Skeletal muscle cell (primary cell): ENCODE data around the gene ICAM4.
A peak's percentile ranks its signal among the peaks of the same experiment; 100 is the strongest.
"Not testable (repeated sequence)": the region's sequence is repeated elsewhere in the genome, so short reads cannot be mapped to it uniquely, and the experiment has no call there.

Source experiments
- DNase-seq: peaks from one replicate; pipeline ENCODE4 v3.0.0-alpha.2; 2010; ENCODE audit warnings: low read depth
- H3K4me3 ChIP-seq: 2 replicates; pipeline ENCODE4 v1.5.1; 2011; ENCODE audit warnings: low read depth, mild to moderate bottlenecking, control low read depth, low read length, moderate library complexity

Gene ICAM4, protein sequence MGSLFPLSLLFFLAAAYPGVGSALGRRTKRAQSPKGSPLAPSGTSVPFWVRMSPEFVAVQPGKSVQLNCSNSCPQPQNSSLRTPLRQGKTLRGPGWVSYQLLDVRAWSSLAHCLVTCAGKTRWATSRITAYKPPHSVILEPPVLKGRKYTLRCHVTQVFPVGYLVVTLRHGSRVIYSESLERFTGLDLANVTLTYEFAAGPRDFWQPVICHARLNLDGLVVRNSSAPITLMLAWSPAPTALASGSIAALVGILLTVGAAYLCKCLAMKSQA

DNA sequence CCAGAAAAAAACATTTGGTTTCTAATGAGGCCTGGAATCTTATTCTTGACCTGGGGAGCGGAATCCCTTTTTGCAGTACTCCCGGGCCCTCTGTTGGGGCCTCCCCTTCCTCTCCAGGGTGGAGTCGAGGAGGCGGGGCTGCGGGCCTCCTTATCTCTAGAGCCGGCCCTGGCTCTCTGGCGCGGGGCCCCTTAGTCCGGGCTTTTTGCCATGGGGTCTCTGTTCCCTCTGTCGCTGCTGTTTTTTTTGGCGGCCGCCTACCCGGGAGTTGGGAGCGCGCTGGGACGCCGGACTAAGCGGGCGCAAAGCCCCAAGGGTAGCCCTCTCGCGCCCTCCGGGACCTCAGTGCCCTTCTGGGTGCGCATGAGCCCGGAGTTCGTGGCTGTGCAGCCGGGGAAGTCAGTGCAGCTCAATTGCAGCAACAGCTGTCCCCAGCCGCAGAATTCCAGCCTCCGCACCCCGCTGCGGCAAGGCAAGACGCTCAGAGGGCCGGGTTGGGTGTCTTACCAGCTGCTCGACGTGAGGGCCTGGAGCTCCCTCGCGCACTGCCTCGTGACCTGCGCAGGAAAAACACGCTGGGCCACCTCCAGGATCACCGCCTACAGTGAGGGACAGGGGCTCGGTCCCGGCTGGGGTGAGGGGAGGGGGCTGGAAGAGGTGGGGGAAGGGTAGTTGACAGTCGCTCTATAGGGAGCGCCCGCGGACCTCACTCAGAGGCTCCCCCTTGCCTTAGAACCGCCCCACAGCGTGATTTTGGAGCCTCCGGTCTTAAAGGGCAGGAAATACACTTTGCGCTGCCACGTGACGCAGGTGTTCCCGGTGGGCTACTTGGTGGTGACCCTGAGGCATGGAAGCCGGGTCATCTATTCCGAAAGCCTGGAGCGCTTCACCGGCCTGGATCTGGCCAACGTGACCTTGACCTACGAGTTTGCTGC, at the start of gene ICAM4:
TSS of gene ICAM4 (plus strand) at position 153 of the 935 bp plus-strand sequence. CDS start at position 211, 58 bp downstream.
- no peak for DNase-seq
- no peak within 1 kb of the TSS for H3K4me3 ChIP-seq

DNA sequence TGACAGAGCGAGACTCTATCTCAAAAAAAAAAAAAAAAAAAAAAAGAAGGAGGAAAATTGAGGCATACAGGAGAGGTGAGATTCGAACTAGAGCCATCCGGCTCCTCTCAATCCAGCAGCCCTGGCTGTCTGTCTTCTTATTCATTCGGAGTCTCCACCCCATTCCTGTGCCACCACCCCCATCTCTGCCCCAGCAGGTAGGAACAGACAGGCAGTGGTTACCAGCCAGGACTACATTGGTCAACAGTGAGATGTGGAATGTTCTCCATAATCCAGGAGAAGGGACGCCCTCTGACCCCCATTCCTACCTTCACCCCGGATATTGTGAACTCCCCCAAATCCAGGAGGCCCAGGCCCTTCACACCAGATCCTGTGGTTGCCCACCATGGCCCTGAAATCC, 49.1 kb upstream of the ICAM4 start:
- H3K4me3 ChIP-seq: no peak overlapping the region
- no peak for DNase-seq

DNA sequence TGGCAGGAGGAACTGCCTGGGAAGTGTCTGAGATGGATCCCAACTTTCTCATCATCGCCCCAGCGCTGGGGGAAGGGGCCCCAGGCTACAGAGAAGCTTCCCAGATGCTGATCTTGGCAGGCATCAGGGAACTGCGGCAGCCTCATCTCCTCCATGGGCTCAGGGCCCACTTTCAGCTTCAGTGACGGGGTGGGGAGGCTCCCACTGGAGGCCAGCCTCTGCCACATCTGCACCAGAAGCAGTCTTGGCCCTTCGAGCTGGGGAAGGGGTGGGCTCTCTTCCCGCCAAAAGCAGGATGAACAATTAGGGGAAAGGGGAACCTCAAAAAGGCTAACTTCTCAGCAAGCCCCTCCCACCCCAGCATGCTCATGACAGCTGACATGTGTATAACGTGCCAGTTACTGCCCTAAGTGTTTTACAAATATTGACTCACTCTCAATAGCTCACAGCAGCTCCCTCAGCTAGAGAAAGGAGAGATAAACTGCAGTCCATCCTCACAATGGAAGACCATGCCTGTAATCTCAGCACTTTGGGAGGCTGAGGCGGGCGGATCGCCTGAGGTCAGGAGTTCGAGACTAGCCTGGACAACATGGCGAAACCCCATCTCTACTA, 48.5 kb upstream of the ICAM4 start:
- H3K4me3 ChIP-seq: no peak overlapping the region
- DNase-seq: peak; percentile 85

DNA sequence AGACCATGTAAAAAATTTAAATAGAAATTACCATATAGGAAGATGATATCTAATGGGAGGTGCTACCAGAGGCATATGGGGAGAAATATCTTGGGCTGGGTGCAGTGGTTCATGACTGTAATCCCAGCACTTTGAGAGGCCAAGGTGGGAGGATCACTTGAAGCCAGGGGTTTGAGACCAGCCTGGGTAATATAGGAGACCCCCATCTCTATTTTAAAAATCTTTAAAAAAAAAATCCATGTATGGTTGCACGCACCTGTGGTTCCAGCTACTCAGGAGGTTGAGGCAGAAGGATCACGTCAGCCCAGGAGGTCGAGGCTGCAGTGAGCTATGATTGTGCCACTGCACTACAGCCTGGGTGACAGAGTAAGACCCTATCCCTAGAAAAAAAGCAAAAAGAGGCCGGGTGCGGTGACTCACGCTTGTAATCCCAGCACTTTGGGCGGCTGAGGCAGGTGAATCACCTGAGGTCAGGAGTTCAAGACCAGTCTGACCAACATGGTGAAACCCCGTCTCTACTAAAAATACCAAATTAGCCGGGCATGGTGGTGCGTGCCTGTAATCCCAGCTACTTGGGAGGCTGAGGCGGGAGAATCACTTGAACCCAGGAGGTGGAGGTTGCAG, 44.8 kb upstream of the ICAM4 start:
- not testable (repeated sequence) for DNase-seq, H3K4me3 ChIP-seq

DNA sequence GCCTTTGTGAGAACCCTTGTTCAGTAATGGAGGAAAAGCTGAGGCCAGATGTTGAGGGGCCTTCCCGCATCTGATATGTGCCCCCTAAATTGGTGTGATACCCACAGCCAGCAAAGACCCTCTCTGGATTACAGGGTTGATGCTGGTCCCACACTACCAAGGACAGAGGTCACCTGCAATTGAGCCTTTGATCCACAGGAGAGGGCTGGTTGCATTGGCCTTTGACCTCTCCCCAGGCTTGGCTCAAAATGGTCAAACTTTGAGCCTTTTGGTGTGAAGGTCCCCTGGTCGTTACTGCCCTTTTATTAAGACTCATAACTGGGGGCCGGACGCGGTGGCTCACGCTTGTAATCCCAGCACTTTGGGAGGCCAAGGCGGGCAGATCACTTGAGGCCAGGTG, 43.1 kb upstream of the ICAM4 start:
- no peak for DNase-seq
- no peak overlapping the region for H3K4me3 ChIP-seq

DNA sequence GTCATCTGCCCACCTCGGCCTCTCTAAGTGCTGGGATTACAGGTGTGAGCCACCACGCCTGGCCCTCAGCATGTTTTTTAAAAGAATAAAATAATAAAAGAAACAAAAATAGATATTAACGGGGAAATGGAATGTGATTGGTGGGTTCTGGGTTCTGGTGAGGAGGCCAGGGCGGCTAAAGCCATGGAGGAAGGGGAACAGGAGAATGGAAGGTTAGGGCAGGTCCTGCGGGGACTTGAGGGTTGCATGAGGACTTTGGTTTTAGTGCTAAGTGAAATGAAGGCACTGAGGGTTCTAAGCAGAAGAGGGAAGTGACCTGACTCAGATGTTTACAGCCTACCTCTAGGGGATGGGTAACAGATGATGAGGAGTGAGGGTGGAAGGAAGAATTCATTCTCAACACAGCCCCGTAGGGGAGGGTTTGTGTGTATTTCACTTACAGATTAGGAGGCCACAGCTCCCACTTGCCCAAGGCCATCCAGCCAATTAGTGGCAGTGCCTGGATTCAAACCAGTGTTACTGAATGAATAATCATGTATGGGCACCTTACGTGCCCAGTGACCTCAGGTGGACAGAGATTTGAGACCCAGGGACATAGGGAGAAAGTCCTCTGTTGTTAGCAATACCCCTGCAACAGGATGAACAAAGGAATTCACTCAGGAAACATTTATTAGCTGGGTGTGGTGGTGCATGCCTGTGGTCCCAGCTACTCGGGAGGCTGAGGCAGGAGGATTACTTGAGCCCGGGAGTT, 41.4 kb upstream of the ICAM4 start:
- H3K4me3 ChIP-seq: no peak overlapping the region
- no peak for DNase-seq

DNA sequence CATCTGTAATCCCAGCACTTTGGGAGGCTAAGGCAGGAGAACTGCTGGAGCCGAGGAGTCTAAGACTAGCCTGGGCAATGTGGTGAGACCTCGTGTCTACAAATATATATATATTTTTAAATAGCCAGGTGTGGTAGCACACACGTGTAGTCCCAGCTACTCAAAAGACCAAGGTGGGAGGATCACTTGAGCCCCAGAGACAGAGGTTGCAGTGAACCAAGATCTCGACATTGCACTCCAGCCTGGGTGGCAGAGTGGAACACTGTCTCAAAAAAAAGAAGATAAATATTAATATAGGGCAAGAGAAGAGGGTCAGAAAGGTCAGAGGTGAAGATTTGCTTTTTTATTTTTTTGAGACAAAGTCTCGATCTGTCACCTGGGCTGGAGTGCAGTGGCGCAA, 40.2 kb upstream of the ICAM4 start:
- DNase-seq: no peak

DNA sequence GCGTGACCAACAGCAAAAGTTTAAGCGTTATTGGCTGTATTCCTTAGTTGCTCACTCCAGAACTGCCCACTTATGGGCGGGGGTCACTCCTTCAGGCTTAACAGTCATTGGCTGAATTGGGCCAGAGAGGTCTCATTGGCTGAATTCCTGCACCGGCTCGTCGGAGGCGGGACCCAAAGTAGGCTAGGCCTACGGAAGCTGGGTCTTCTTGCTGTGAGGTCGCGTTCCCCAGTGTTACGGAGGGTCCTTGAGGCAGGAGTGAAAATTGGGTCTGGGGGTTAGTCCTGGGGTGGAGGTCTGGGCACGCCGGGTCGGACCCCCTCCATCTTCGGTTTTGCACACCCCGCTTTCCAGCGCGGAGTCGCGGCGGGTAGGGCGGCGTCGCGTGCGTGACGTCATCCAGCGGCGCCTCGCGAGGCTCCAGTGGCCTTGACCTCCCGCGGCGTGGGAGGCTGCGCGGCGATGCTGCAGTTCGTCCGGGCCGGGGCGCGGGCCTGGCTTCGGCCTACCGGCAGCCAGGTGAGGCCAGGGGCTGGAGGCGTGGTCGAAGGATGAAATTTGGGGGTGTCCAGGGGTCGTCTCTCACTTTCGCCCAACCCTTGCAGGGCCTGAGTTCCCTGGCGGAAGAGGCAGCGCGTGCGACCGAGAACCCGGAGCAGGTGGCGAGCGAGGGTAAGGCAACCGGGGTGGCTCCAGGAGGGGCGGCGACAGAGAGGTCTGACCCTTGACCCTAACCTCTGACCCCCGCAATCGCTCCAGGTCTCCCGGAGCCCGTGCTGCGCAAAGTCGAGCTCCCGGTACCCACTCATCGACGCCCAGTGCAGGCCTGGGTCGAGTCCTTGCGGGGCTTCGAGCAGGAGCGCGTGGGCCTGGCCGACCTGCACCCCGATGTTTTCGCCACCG, 34.7 kb upstream of the ICAM4 start, which contains the start of gene MRPL4:
TSS of gene MRPL4 (plus strand) at position 423 of the 903 bp plus-strand sequence. CDS start at position 463, 40 bp downstream.
- peak within 1 kb of the TSS; percentile 97 for H3K4me3 ChIP-seq
- DNase-seq: peak; percentile 94

More for the DNA sequence above, 40.2 kb upstream of the ICAM4 start:
- no peak overlapping the region for H3K4me3 ChIP-seq

DNA sequence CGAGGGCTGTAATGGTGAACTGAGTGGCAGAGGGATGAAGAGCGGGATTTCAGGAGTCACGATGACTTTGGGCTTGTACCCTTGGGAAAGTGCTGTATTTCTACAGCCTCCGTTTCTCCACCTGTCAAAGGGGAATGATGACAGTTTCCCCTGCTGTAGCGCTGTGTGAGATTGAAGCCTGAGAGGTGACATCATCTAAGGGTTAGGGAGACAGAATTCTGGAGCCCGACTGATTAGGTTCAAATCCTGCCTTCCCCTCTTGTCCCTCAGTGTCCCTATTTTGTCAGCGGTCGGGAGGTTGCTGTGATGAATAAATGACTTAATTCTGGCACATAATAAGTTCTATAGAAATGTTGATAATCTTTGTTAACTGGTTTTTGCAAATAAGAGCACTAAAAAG, 34.0 kb upstream of the ICAM4 start:
- no peak for DNase-seq
- peak overlapping the region; percentile 97 for H3K4me3 ChIP-seq

DNA sequence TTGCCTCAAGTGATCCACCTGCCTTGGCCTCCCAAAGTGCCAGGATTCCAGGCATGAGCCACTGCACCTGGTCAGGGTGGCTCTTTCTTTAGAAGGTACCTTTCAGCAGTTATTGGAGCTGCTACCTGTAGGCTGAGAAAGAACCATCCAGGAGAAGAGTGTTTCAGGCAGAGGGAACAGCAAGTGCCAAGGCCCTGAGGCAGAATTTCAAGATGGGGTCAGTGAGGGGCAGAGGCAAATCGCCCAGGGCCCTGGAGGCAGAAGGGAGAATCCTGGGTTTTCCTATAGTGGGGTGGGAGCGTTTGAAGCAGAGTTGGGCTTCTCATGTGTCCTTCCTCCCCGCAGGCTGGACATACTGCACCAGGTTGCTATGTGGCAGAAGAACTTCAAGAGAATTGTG, 32.5 kb upstream of the ICAM4 start:
- no peak for DNase-seq
- H3K4me3 ChIP-seq: no peak overlapping the region

DNA sequence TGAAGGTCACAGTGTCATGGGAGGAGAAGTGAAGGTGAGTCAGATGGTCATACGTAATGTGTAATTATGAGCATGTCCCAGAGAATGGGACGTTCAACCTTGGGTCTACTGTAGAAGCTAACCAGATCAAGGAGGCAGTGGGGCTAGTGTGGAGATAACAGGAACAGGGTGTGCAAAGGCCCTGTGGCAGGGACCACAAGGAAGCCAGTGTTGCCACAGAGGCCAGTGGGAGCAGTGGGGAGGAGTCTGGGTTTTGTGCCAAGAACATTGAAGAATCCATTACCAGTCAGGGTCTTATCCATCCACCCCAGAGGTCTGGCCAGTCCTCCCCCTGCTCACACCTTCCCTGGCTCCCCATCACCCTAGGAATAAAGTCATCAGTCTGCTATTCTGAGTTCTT, 31.4 kb upstream of the ICAM4 start:
- DNase-seq: no peak

DNA sequence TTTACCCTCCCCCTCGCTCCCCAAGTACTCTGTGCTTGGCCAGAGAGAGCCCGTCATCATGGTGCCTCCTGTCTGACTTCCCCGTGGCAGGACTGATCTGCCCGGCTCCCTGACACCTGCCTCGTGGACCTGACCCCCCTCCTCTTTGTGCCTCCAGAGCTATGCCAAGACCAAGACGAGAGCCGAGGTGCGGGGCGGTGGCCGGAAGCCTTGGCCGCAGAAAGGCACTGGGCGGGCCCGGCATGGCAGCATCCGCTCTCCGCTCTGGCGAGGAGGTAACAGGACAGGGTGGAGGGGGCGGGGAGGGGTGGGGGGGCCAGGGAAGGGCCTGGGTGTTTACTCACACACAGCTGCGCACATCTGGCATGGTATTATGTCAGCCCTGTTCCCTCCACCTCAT, 30.2 kb upstream of the ICAM4 start:
- DNase-seq: no peak
- H3K4me3 ChIP-seq: no peak overlapping the region

More for the DNA sequence above, 31.4 kb upstream of the ICAM4 start:
- no peak overlapping the region for H3K4me3 ChIP-seq

DNA sequence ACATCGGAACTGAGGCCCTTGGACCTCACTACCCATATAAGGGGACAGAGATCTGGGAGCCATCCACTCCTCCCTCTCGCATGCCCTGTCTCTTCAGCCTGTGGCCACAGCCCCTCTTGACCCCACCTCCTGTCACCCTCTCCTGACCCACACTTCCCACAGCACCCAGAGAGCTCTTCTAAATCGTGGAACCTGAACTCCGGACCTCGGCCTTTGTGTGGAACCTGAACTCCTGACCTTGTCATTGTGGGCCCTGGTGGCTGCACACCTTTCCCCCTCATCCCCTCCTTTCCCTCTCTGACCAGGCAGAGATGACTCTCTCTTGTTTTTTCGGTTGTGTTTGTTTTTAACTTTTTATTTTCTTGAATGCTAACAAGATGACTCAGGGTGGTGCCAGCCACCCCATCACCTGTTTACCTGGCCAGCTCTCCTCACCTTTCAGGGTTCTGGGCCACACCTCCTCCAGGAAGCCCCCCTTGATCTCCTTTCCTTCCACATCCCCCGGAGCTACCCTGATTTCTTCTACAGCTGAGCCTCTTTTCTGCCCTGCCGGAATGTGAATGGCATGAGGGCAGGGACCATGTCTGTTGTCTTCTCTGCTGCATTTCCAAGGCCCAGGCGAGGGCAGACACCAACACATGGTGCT, 29.7 kb upstream of the ICAM4 start:
- H3K4me3 ChIP-seq: no peak overlapping the region
- DNase-seq: no peak

DNA sequence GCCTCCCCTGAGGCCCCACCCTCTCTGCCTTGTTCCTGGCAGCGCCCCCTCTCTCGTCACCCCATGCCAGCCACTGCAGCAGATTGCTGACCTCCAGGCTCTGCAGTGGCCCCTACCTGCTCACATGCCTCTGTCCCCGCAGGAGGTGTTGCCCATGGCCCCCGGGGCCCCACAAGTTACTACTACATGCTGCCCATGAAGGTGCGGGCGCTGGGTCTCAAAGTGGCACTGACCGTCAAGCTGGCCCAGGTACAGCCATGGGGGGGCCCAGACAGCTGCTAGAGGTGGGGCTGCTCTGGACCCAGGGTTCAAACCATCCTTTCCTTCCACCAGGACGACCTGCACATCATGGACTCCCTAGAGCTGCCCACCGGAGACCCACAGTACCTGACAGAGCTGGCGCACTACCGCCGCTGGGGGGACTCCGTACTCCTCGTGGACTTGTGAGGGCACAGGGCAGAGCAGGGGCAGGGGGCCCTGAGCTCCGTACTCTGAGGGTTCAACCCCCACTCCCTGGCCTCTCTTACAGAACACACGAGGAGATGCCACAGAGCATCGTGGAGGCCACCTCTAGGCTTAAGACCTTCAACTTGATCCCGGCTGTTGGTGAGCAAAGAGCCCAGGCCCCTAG, 28.6 kb upstream of the ICAM4 start:
- no peak overlapping the region for H3K4me3 ChIP-seq
- DNase-seq: no peak

DNA sequence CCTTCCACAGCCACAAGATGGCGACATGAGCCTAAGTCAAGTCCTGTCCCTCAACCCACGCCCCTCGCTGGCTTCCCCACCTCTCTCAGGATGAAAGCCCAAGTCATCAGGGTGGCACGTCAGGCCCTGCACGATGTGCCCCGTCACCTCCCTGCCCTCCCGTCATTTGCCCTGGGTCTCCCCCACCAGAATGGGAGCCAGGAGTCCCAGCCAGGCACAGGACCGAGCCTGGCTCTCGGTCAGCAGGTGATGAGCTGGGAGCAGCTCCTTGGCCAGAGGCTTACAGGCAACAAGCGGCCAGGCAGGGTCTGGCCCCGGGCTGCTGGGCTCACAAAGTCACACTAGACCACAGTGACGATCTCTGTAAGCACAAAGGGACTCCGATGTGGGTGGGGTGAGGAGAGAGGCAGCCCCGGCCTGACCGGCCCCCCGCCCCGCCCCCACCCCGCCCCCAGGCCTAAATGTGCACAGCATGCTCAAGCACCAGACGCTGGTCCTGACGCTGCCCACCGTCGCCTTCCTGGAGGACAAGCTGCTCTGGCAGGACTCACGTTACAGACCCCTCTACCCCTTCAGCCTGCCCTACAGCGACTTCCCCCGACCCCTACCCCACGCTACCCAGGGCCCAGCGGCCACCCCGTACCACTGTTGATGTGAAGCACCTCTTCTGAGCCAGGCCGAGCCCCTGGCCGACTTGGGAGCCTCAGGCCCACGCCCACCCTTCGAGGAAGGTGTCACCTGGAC, 27.4 kb upstream of the ICAM4 start:
- peak; percentile 26 for DNase-seq
- no peak overlapping the region for H3K4me3 ChIP-seq

DNA sequence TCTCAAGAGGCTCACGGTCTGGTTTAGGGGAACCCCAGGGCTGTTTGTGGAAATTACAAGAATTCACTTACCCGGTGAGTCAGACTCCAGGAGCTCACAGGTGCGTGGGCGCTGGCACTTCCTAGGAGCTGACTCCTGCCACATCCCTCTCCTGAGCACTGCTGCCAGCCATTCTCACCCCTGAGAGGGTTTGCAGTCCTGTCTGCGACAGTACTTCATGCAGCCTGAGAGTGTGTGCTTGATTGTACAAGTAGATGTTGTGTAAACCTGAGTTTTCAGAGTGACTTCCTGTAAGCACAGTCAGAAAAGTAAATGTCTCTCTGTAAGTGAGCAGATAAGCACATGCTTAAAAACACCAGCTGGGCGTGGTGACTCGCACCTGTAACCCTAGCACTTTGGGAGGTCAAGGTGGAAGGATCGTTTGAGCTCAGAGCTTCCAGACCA, 26.6 kb upstream of the ICAM4 start:
- H3K4me3 ChIP-seq: no peak overlapping the region
- no peak for DNase-seq
